NCI-H187 (cell line): ENCODE results near the gene TARS3.

Source experiments
- DNase-seq, 2 experiments: peaks; one replicate each; lab custom pipeline; 2025; lab: John Stamatoyannopoulos, UW

TARS3 gene

GRCh38 chr15:101621961-101622360 lies 102.3 kb downstream of the TARS3 start:
- no peak for DNase-seq

- DNase-seq: no peak
These were observed 103.6 kb downstream of the TARS3 start for GRCh38 chr15:101620671-101621070.

GRCh38 chr15:101619615-101619865 lies 104.7 kb downstream of the TARS3 start:
- no peak for DNase-seq

- DNase-seq: no peak
These were observed 105.2 kb downstream of the TARS3 start for GRCh38 chr15:101618851-101619614.

- DNase-seq: no peak
These were observed 106.2 kb downstream of the TARS3 start for GRCh38 chr15:101618076-101618475.

GRCh38 chr15:101617390-101617965 lies 106.8 kb downstream of the TARS3 start:
- no peak for DNase-seq

- peak in 1 of 2 experiments; percentile 31 for DNase-seq
These were observed 108.1 kb downstream of the TARS3 start for GRCh38 chr15:101615986-101616848.

GRCh38 chr15:101615414-101615985 lies 108.8 kb downstream of the TARS3 start:
- DNase-seq: no peak

- no peak for DNase-seq
These were observed 109.5 kb downstream of the TARS3 start for GRCh38 chr15:101614761-101615160.

GRCh38 chr15:101614001-101614585 lies 110.2 kb downstream of the TARS3 start:
- DNase-seq: no peak

- peak; percentile 80 to 85 for DNase-seq
These were observed 110.9 kb downstream of the TARS3 start for GRCh38 chr15:101613130-101614000.

- DNase-seq: no peak
These were observed 111.6 kb downstream of the TARS3 start for GRCh38 chr15:101612676-101613075.

- no peak for DNase-seq
These were observed 112.5 kb downstream of the TARS3 start for GRCh38 chr15:101611580-101612299.

- no peak for DNase-seq
These were observed 113.3 kb downstream of the TARS3 start for GRCh38 chr15:101611007-101611406.

- DNase-seq: no peak
These were observed 113.7 kb downstream of the TARS3 start for GRCh38 chr15:101610611-101611000.

- DNase-seq: no peak
These were observed 114.3 kb downstream of the TARS3 start for GRCh38 chr15:101609742-101610610.

GRCh38 chr15:101608201-101608600 lies 116.1 kb downstream of the TARS3 start:
- no peak for DNase-seq

GRCh38 chr15:101607108-101607507 lies 117.2 kb downstream of the TARS3 start:
- DNase-seq: no peak

GRCh38 chr15:101604124-101604874 lies 120.0 kb downstream of the TARS3 start:
- DNase-seq: no peak
